Dedifferentiated amniotic fluid mesenchymal stem cell (primary cell): ENCODE results near the gene CASQ2.

Source experiments
- DNase-seq: peaks from one replicate; pipeline ENCODE4 v3.0.0-alpha.2; 2016; ENCODE audit errors: extremely low spot score

CASQ2 gene

GRCh38 chr1:115729756-115730155 lies 38.8 kb downstream of the CASQ2 start:
- DNase-seq, result no peak

- no peak for DNase-seq
Measured at GRCh38 chr1:115728341-115728740, 40.2 kb downstream of the CASQ2 start.

- DNase-seq, result peak; percentile 83
Measured at GRCh38 chr1:115727706-115728249, 40.7 kb downstream of the CASQ2 start.

- DNase-seq, result no peak
Measured at GRCh38 chr1:115726570-115726969, 41.9 kb downstream of the CASQ2 start.

- DNase-seq, result no peak
Measured at GRCh38 chr1:115726161-115726560, 42.4 kb downstream of the CASQ2 start.

- DNase-seq, result no peak
Measured at GRCh38 chr1:115725600-115725999, 42.9 kb downstream of the CASQ2 start.

- DNase-seq, result no peak
Measured at GRCh38 chr1:115723756-115724155, 44.8 kb downstream of the CASQ2 start.

GRCh38 chr1:115722221-115722620 lies 46.3 kb downstream of the CASQ2 start:
- DNase-seq, result no peak

GRCh38 chr1:115719285-115719684 lies 49.2 kb downstream of the CASQ2 start:
- DNase-seq, result no peak

- DNase-seq, result no peak
Measured at GRCh38 chr1:115718011-115718754, 50.3 kb downstream of the CASQ2 start.

GRCh38 chr1:115717541-115717940 lies 51.0 kb downstream of the CASQ2 start:
- no peak for DNase-seq

GRCh38 chr1:115714572-115715141 lies 53.9 kb downstream of the CASQ2 start:
- DNase-seq, result no peak

- no peak for DNase-seq
Measured at GRCh38 chr1:115713906-115714305, 54.6 kb downstream of the CASQ2 start.

- DNase-seq, result no peak
Measured at GRCh38 chr1:115712911-115713609, 55.5 kb downstream of the CASQ2 start.

GRCh38 chr1:115710859-115711624 lies 57.5 kb downstream of the CASQ2 start:
- DNase-seq, result no peak

- peak; percentile 35 for DNase-seq
Measured at GRCh38 chr1:115706587-115707425, 61.7 kb downstream of the CASQ2 start.

GRCh38 chr1:115705963-115706362 lies 62.6 kb downstream of the CASQ2 start:
- DNase-seq, result no peak

- no peak for DNase-seq
Measured at GRCh38 chr1:115705085-115705951, 63.2 kb downstream of the CASQ2 start.

GRCh38 chr1:115702959-115703358 lies 65.6 kb downstream of the CASQ2 start:
- no peak for DNase-seq

GRCh38 chr1:115701090-115701489 lies 67.4 kb downstream of the CASQ2 start:
- no peak for DNase-seq
